CD4-positive, alpha-beta T cell treated with Interleukin-21 for 1 hour (primary cell): ENCODE data around the gene PTGES2.

ENCODE experiments used
- DNase-seq: peaks from one replicate; pipeline ENCODE4 v3.0.0-alpha.2; 2020

The PTGES2 gene

GRCh38 chr9:128102196-128102595, 25.3 kb downstream of the PTGES2 start:
- no peak for DNase-seq

- no peak for DNase-seq
Observed at GRCh38 chr9:128101690-128102089, 25.8 kb downstream of the PTGES2 start.

GRCh38 chr9:128101231-128101661, 26.3 kb downstream of the PTGES2 start:
- DNase-seq: no peak

GRCh38 chr9:128100581-128100980, 26.9 kb downstream of the PTGES2 start:
- no peak for DNase-seq

GRCh38 chr9:128099932-128100491, 27.5 kb downstream of the PTGES2 start:
- no peak for DNase-seq

GRCh38 chr9:128099231-128099931, 28.1 kb downstream of the PTGES2 start:
- DNase-seq: no peak

GRCh38 chr9:128098297-128099230, 29.0 kb downstream of the PTGES2 start:
- DNase-seq: peak; percentile 54

- no peak for DNase-seq
Observed at GRCh38 chr9:128097543-128098296, 29.8 kb downstream of the PTGES2 start.

- no peak for DNase-seq
Observed at GRCh38 chr9:128096616-128097536, 30.7 kb downstream of the PTGES2 start.

- no peak for DNase-seq
Observed at GRCh38 chr9:128094950-128095544, 32.5 kb downstream of the PTGES2 start.

- DNase-seq: peak; percentile 77
Observed at GRCh38 chr9:128094166-128094949, 33.2 kb downstream of the PTGES2 start.

- no peak for DNase-seq
Observed at GRCh38 chr9:128093011-128093410, 34.5 kb downstream of the PTGES2 start.

- DNase-seq: no peak
Observed at GRCh38 chr9:128092199-128092977, 35.1 kb downstream of the PTGES2 start.

GRCh38 chr9:128091571-128091970, 36.0 kb downstream of the PTGES2 start:
- no peak for DNase-seq

GRCh38 chr9:128091144-128091543, 36.4 kb downstream of the PTGES2 start:
- no peak for DNase-seq

- no peak for DNase-seq
Observed at GRCh38 chr9:128089299-128089698, 38.2 kb downstream of the PTGES2 start.

- peak; percentile 33 for DNase-seq
Observed at GRCh38 chr9:128088253-128088945, 39.1 kb downstream of the PTGES2 start.

GRCh38 chr9:128087262-128087661, 40.3 kb downstream of the PTGES2 start:
- no peak for DNase-seq

GRCh38 chr9:128085943-128086342, 41.6 kb downstream of the PTGES2 start:
- DNase-seq: no peak
